Glutamatergic neuron (in vitro differentiated cells): ENCODE measurements around the gene ZBP1. TPM values are rescaled to one million over a fixed set of nuclear protein-coding genes. Genes with fewer than 3 reads are reported as not detected.

Experiments
- DNase-seq: peaks from one replicate; pipeline ENCODE4 v3.0.0; 2022
- H3K27ac Mint-ChIP-seq: one replicate; pipeline ENCODE4 v1.8.0; 2020; ENCODE audit warnings: mild to moderate bottlenecking, mixed read lengths, inconsistent platforms; ENCODE audit not compliant: unreplicated experiment
- H3K27me3 Mint-ChIP-seq: one replicate; pipeline ENCODE4 v1.8.0; 2020; ENCODE audit warnings: mild to moderate bottlenecking, moderate library complexity, mixed read lengths, inconsistent platforms; ENCODE audit not compliant: unreplicated experiment
- H3K36me3 Mint-ChIP-seq: one replicate; pipeline ENCODE4 v1.8.0; 2020; ENCODE audit warnings: mild to moderate bottlenecking, mixed read lengths, inconsistent platforms; ENCODE audit not compliant: unreplicated experiment
- H3K4me1 Mint-ChIP-seq: one replicate; pipeline ENCODE4 v1.8.0; 2020; ENCODE audit warnings: mild to moderate bottlenecking, low read depth, mixed read lengths, inconsistent platforms; ENCODE audit not compliant: unreplicated experiment
- H3K4me3 Mint-ChIP-seq: one replicate; pipeline ENCODE4 v1.8.0; 2020; ENCODE audit warnings: mild to moderate bottlenecking, mixed read lengths, inconsistent platforms; ENCODE audit not compliant: unreplicated experiment
- H3K9me3 Mint-ChIP-seq: one replicate; pipeline ENCODE4 v1.8.0; 2020; ENCODE audit warnings: mild to moderate bottlenecking, moderate library complexity, mixed read lengths, inconsistent platforms; ENCODE audit not compliant: unreplicated experiment
- CTCF ChIP-seq: fragments of 200-600 bp; sonication (generic); IDR thresholded peaks from one replicate; pipeline ENCODE4 v1.5.0; 2021; ENCODE audit not compliant: partially characterized antibody, unreplicated experiment
- total RNA-seq: library from RNA; stranded (reverse); fragmentation: NEBNext Ultra II Directional; extraction: Animal tissue kit (Norgen Biotek cat#: 25700); gene quantifications from one replicate; pipeline ENCODE4 v1.2.1, GENCODE V29; 2021; ENCODE audit not compliant: unreplicated experiment

ZBP1 gene
- total RNA-seq, 1 donor from 2014 or later = not detected

- no peaks in the 10 kb centered on the region for H3K36me3 Mint-ChIP-seq
- DNase-seq = no peak
- no peak overlapping the region for H3K4me3 Mint-ChIP-seq
- H3K9me3 Mint-ChIP-seq = no peaks in the 10 kb centered on the region
- peaks cover 2% of the 10 kb centered on the region for H3K27me3 Mint-ChIP-seq
- TF ChIP-seq CTCF = no peak
- H3K27ac Mint-ChIP-seq = no peak overlapping the region
- H3K4me1 Mint-ChIP-seq = peaks cover 6% of the 10 kb centered on the region
These were observed 26.9 kb downstream of the ZBP1 start for GRCh38 chr20:57593134-57593886.

GRCh38 chr20:57592263-57593092, 27.7 kb downstream of the ZBP1 start:
- H3K27ac Mint-ChIP-seq = no peak overlapping the region
- H3K27me3 Mint-ChIP-seq = peaks cover 2% of the 10 kb centered on the region
- no peak for DNase-seq
- peaks cover 6% of the 10 kb centered on the region for H3K4me1 Mint-ChIP-seq
- no peaks in the 10 kb centered on the region for H3K36me3 Mint-ChIP-seq
- TF ChIP-seq CTCF = no peak
- H3K4me3 Mint-ChIP-seq = no peak overlapping the region
- no peaks in the 10 kb centered on the region for H3K9me3 Mint-ChIP-seq

GRCh38 chr20:57591289-57592229, 28.7 kb downstream of the ZBP1 start:
- Mint-ChIP-seq H3K4me3 (no peak overlapping the region), H3K27me3 (peaks cover 2% of the 10 kb centered on the region), H3K27ac (no peak overlapping the region), H3K9me3 (peaks cover 1% of the 10 kb centered on the region), H3K4me1 (peaks cover 6% of the 10 kb centered on the region), H3K36me3 (no peaks in the 10 kb centered on the region)
- no peak for DNase-seq
- TF ChIP-seq CTCF = no peak

DNA sequence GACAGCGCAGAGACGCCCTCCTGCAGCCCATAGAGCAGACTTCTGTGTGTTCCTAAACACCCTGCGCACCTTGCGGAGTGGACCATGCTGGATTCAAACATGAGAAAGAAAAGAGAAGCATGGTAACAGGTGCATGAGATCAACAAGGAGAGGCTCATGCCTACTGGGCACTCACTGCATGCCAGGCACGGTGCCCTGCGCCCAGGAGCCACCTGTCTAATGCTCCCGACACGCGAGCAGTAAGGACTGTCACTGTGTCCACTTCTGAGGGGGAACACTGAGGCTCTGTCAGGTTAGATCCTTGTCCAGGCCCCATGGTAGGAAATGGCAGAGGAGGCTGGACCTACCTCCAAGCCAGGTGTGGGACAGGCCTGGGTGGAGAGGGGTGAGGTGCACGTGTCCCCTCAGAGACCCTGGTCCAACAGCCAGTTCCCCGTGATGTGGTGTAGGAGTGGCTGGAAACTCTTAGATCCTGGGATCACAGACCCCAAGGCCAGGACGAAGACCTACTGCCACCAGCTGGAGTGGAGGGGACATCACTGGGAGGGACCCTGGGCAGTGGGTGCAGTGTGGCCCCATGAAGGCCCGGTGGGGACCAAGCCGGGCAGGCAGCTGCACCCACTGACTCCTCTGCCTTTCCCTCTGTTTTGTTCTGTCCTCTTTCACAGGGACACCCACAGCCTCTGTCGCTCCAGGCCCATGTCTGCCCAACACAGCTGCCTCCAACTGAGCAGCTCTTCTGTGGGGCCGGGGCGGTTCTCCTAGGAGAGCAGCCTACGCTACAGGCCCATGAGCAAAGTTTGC, 29.5 kb downstream of the ZBP1 start:
- no peak overlapping the region for H3K27ac Mint-ChIP-seq
- peaks cover 2% of the 10 kb centered on the region for H3K27me3 Mint-ChIP-seq
- H3K9me3 Mint-ChIP-seq = peaks cover 1% of the 10 kb centered on the region
- DNase-seq = no peak
- peaks cover 6% of the 10 kb centered on the region for H3K4me1 Mint-ChIP-seq
- H3K36me3 Mint-ChIP-seq = no peaks in the 10 kb centered on the region
- H3K4me3 Mint-ChIP-seq = no peak overlapping the region
- no peak for TF ChIP-seq CTCF
